ENCODE measurements around the gene WDFY2.

The WDFY2 gene

DNA sequence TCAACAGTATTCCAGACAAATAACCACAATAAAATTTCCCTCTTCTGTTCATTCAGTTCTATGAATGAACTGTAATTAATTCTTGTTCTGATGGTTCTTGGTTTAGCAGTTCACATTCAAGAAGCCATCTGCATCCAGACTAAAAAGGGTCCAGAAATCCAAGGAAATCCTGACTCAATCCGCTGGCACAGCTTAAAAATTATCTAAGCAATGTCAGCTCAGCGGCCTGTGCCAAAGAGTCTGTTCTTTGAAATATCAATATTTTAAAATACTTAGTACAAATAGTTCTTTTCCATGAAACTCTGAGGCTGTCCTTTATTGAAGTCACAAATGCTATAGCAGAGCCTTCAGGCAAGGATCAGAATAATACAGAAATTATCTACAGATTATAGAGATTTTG is 162.5 kb downstream of the WDFY2 start:
- no peak for DNase-seq

GRCh38 chr13:51747438-51748434 is 163.5 kb downstream of the WDFY2 start:
- no peak for DNase-seq

DNA sequence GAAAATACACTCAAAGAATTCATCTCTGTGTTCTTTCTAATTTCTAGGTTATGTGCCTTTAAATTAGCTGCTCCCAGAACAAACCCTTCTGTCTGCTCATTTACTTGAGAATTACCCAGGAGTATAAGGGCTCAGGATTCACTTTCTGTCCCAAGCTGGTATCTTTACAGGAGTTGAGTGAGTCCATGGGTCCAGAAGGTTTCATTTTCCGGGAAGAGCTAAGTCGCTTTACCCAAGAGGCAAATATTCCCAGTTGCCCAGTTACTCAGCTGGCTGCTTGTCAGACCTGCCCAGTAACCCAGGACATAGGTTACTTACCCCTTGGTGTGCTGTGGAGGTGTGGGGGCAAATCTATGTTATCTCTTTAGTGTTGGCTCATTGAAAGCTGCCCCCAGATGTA is 172.4 kb downstream of the WDFY2 start:
- DNase-seq: no peak

GRCh38 chr13:51758691-51759090 is 174.4 kb downstream of the WDFY2 start:
- DNase-seq: no peak

GRCh38 chr13:51759240-51759639 is 175.0 kb downstream of the WDFY2 start:
- DNase-seq: no peak

DNA sequence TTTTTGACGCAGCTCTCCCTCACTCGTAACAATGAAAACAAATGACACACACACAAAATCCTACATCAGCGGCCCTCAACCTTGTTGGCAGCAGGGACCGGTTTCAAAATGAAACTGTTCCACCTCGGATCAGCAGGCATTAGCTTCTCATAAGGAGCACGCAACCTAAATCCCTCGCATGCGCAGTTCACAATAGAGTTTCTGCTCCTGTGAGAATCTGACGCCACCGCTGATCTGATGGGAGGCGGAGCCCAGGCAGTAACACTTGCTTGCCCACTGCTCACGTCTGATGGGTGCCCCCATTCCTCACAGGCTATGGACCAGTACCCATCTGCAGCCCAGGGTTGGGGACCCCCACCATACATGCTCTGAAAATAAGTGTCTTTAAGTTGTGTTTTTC is 176.3 kb downstream of the WDFY2 start:
- DNase-seq: no peak

GRCh38 chr13:51761643-51762350 is 177.5 kb downstream of the WDFY2 start:
- DNase-seq: no peak

DNA sequence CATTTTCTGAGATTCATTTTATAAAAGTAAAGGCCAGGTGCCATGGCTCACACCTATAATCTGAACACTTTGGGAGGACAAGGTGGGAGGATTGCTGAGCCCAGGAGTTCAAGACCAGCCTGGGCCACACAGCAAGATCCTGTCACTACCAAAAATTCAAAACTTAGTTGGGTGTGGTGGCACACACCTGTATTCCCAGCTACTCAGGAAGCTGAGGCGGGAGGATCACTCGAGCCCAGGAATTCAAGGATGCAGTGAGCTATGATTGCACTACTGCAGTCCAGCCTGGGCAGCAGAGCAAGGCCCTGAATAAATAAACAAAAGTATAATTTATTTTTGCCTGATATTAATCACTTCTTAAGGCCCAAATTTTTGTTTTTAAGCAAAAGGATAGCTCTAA is 179.2 kb downstream of the WDFY2 start:
- no peak for DNase-seq

GRCh38 chr13:51764184-51765141 is 180.2 kb downstream of the WDFY2 start:
- DNase-seq: peak in 2 of 4 experiments; percentile 19 to 29

- DNase-seq: no peak
Observed at GRCh38 chr13:51765142-51765515, 180.9 kb downstream of the WDFY2 start.

DNA sequence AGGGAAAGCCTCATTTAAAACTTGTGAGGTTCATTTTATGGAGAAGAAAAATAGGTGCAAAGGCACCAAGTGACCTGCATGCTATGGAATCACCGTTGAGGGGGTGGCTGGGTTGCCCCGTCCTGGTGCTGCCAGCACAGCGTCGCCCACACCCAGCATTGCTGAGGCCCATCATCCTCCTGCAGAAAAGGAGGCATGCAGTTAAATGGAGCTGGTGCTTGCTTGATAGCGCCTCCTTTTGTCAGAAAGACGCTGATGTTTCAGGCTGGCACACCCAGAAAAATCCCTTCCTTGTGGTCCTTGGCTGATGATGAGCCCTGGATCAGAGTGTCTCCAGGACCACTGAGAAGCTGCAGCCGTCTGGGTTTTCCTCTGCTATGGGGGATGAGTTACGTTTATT is 182.8 kb downstream of the WDFY2 start:
- no peak for DNase-seq

DNA sequence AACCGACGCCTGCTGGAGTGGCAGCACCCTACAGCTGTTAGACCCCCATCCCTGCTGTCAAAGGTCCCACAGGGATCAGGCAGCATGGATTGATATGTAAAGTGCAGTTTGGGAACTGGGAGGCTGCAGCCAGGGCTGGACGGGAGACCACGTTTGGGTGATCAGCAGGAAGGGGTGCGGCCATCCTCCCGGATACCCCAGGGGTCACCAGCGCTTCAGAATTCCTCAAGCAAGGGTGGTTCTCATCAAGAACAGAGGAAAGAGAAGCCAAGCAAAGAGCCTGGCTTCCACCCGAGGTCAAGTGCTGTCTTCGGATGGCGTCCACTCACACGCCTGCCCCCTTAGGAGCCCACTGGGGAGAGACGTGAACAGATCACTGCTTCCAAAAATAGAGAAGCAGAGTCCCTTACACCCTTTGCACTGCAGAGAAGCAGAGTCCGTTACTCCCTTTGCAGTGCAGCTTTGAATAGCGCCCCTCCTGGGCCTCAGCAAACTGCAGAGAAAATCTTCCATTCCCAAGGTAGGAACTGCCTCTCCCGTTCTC is 184.2 kb downstream of the WDFY2 start:
- DNase-seq: no peak

GRCh38 chr13:51768976-51769375 is 184.7 kb downstream of the WDFY2 start:
- no peak for DNase-seq

DNA sequence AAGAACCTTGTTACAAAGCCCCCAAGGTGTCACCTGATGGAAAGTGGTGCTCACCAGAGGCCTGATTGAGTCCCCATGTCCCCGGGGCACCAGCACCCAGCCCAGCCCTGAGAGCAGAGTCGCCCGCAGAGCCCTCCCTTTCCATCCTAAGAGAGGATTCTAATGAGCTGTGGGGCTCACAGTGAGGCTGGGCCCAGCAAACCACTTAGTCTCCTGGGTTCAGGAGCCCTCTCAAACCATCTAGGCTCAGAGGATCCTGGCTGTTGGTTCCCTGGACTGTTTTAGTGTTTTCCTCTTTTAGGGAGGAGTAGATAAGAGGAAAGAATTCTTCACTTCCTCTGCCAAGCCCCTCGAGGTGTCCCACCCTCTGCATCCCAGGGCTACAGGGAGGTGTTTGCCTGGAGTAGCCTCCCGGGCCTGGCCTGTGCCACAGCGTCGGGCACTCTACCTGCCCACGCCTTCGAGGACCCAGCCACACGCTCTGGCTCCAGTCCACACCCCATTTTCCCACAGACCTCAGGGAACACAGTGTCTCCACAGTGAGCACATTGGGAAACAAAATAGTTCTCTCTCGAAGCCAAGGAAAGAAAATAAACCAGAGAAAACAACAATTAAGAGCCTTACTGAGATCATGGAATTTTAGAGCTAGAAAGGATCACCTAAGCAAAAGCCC is 185.3 kb downstream of the WDFY2 start:
- DNase-seq: no peak

- no peak for DNase-seq
Observed at GRCh38 chr13:51770160-51770559, 185.9 kb downstream of the WDFY2 start.

- no peak for DNase-seq
Observed at GRCh38 chr13:51770681-51771417, 186.6 kb downstream of the WDFY2 start.

- DNase-seq: no peak
Observed at GRCh38 chr13:51771418-51772104, 187.3 kb downstream of the WDFY2 start.

GRCh38 chr13:51772105-51772455 is 187.8 kb downstream of the WDFY2 start:
- no peak for DNase-seq

DNA sequence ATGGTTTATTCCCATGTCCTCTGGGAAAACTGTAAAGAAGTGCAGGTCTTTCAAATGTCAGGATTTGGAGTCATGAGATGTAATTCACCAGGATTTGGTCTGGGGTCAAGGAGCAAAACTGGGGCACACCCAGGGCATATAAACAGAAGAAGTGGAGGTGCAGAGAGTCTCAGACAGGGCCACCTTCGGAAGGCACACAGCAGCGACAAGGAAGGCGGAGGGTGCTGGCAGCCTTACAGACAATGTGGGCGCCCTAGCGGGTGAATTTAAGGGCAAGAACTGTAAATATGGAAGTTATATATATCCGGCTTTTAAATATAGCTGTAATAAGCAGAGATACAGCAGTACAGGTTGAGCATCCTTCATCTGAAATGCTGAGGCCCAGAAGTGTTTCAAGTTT is 188.5 kb downstream of the WDFY2 start:
- DNase-seq: no peak

DNA sequence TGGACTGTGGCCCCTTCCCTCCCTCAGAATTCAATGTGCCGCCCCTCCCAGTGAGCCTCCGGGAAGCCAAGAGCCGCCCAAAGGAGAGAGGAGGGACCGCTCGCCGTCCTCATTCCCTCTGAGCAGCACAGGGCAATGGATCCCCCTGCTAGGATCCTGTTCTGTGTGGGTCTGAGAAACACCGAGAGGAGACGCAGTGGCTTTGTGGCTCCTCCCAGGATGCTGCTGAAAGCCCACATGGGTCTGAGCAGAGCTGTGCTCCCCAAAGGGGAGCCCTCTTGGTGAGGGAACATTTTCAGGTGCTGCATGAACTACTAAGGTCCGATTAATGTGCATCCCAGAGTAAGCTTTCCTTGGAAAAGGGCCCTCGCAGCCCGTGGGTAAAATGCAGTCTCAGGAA is 189.3 kb downstream of the WDFY2 start:
- DNase-seq: no peak

DNA sequence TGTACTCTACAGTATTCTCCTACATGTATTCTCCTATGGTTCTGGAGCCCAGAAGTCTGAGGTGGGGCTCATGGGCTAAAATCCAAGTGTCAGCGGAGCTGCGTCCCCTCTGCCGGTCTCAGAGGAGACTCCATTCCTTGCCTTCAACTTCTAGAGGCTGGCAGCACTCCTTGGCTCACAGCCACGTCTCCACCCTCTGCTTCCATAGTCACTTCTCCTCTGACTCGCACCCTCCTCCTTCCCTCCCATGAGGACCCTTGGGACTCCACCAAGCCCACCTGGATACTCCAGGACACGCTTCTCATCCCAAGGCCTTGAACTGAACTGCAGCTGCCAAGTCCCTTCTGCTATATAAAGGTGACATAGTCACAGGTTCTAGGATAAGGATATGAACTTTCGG is 191.9 kb downstream of the WDFY2 start:
- no peak for DNase-seq
